Measurements from ENCODE around the gene COL5A2. TPM values are rescaled to one million over a fixed set of nuclear protein-coding genes. Genes with fewer than 3 reads are reported as not detected.

Gene COL5A2
- total RNA-seq, 6 donors from 2014 or later: 9.0 to 42.7 (median 26.8) TPM

DNA sequence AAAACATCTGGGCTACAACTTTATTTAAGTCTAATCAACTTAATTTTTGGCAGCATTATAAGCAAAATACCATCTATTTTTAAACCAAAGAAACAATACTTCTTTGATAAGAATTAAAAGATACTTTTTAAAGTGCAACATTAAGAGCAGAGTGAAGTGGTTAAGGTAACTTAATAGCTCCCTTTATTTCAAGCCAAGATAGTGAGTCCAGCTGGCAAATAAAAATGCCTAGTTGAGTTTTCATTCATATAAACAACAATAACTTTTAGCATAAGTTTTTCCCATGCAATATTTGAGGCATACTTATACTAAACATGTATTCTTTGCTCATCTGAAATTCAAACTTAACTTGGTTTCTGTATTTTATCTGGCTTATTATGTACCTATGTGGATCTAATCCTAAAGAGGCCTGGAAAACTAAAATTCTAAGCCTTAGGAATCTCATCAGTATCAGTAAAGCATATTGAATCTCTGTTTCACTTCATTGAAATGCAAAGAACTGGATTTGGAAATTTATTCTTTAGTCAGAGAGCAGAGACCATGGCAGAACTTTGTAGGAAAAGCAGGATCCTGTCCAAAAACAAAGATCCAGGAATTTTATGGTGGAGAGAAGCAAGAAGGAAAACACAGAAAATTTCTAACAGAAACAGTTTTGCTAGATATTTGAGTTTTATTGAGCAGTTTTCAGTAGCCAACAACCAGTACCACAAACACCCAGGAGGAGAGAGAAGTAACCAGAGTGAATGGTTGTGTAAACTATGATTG is 109.5 kb downstream of the COL5A2 start:
- no peaks in the 10 kb centered on the region for H3K4me1 ChIP-seq
- no peaks in the 10 kb centered on the region for H3K27me3 ChIP-seq
- H3K36me3 ChIP-seq: peaks cover 0 to 4% (median 0%) of the 10 kb centered on the region in 4 donors
- H3K9me3 ChIP-seq: no peaks in the 10 kb centered on the region
- H3K4me3 ChIP-seq: no peak overlapping the region
- ATAC-seq (ENCODE audit: low FRiP score in 2 of 2) (no peak), DNase-seq (no peak)
- no peak overlapping the region for H3K27ac ChIP-seq
- TF ChIP-seq EP300 (IDR thresholded peaks at IDR 0.05) (no peak), POLR2AphosphoS5 (IDR thresholded peaks at IDR 0.05) (no peak), POLR2A (IDR thresholded peaks at IDR 0.05) (no peak)
- TF ChIP-seq, protein P1, sequence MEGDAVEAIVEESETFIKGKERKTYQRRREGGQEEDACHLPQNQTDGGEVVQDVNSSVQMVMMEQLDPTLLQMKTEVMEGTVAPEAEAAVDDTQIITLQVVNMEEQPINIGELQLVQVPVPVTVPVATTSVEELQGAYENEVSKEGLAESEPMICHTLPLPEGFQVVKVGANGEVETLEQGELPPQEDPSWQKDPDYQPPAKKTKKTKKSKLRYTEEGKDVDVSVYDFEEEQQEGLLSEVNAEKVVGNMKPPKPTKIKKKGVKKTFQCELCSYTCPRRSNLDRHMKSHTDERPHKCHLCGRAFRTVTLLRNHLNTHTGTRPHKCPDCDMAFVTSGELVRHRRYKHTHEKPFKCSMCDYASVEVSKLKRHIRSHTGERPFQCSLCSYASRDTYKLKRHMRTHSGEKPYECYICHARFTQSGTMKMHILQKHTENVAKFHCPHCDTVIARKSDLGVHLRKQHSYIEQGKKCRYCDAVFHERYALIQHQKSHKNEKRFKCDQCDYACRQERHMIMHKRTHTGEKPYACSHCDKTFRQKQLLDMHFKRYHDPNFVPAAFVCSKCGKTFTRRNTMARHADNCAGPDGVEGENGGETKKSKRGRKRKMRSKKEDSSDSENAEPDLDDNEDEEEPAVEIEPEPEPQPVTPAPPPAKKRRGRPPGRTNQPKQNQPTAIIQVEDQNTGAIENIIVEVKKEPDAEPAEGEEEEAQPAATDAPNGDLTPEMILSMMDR (IDR thresholded peaks at IDR 0.05): no peak

DNA sequence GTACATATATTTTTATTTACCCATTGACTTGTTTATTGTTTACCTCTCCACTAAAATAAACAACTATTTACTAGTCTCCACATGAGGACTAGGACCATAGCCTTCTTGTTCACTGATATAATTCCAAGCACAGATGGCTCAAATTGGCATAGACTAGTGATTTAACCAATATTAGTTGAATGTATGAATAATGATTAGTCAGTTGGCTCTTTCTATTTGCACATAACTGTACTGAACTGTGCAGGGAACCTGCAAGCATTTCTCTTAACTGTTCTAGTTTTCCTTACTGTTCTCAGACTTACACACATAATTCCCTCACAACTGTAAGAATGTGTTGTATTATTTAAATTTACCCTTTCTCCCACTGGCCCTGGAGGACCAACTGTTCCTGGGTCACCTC is 113.5 kb downstream of the COL5A2 start:
- H3K36me3 ChIP-seq: peaks cover 0 to 4% (median 0%) of the 10 kb centered on the region in 4 donors
- no peak overlapping the region for H3K4me3 ChIP-seq
- no peaks in the 10 kb centered on the region for H3K9me3 ChIP-seq
- no peak overlapping the region for H3K27ac ChIP-seq
- no peaks in the 10 kb centered on the region for H3K4me1 ChIP-seq
- DNase-seq (no peak), ATAC-seq (ENCODE audit: low FRiP score in 2 of 2) (no peak)
- no peaks in the 10 kb centered on the region for H3K27me3 ChIP-seq
- TF ChIP-seq, protein P1 (IDR thresholded peaks at IDR 0.05): no peak
- TF ChIP-seq EP300 (IDR thresholded peaks at IDR 0.05): no peak
- TF ChIP-seq POLR2AphosphoS5 (IDR thresholded peaks at IDR 0.05): no peak
- no peak for TF ChIP-seq POLR2A (IDR thresholded peaks at IDR 0.05)

DNA sequence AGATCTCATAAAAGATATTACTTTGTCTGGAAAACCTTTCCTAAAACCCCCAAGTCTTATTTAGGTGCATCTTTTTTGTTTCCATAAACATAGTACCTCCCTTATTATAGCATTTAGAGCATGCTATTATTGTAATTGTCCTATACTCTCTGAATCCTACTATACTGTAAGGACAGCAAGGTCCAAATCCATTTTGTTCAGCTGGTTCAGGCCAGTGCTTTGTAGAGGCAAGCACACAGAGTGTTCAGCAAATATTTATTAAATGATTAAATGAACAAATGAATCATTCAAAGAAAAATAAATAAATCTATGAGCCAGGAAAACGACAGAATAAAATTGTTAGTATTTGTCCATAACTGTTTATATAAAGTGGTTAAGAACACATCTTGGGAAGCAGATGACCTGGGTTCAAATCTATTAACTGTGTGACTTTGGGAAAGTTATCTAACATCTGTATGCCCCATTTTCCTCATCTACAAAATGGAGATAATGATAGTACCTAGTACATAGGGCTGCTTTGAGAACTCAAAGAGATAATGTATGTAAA is 119.4 kb downstream of the COL5A2 start:
- no peak for DNase-seq
- no peaks in the 10 kb centered on the region for H3K4me1 ChIP-seq
- TF ChIP-seq POLR2AphosphoS5 (IDR thresholded peaks at IDR 0.05): no peak
- TF ChIP-seq, protein P1 (IDR thresholded peaks at IDR 0.05): no peak
- no peak for TF ChIP-seq EP300 (IDR thresholded peaks at IDR 0.05)
- no peak for TF ChIP-seq POLR2A (IDR thresholded peaks at IDR 0.05)
- no peak for ATAC-seq (ENCODE audit: low FRiP score in 2 of 2)
- H3K9me3 ChIP-seq: no peaks in the 10 kb centered on the region
- H3K27me3 ChIP-seq: no peaks in the 10 kb centered on the region
- no peaks in the 10 kb centered on the region for H3K36me3 ChIP-seq
- 24 to 31% methylated on average over 1 of the region's 1 CpG for WGBS, 2 donors
- H3K4me3 ChIP-seq: no peak overlapping the region
- H3K27ac ChIP-seq: no peak overlapping the region

DNA sequence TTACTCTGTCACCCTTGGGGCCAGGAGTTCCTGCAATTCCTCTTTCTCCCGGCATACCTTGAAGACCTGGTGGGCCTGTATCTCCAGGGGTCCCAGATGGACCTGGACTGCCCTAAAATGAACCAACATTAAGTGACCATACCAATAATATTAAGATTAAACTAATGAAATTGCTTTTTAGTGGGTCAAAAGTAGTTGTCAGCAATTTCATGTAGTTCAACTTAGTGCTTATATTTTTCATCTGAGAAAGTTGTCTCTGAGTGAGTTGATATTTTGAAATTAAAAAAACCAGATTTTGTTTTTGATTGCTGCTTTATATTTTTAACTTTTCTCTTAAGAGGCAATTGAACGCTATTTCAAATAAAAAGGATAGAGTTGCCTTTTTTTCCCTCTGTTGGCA is 122.2 kb downstream of the COL5A2 start:
- H3K36me3 ChIP-seq: no peaks in the 10 kb centered on the region
- H3K27ac ChIP-seq: no peak overlapping the region
- no peaks in the 10 kb centered on the region for H3K9me3 ChIP-seq
- ATAC-seq (ENCODE audit: low FRiP score in 2 of 2) (no peak), DNase-seq (no peak)
- H3K4me3 ChIP-seq: no peak overlapping the region
- no peaks in the 10 kb centered on the region for H3K27me3 ChIP-seq
- no peak for TF ChIP-seq POLR2A (IDR thresholded peaks at IDR 0.05)
- TF ChIP-seq POLR2AphosphoS5 (IDR thresholded peaks at IDR 0.05): no peak
- TF ChIP-seq, protein P1 (IDR thresholded peaks at IDR 0.05): no peak
- TF ChIP-seq EP300 (IDR thresholded peaks at IDR 0.05): no peak
- no peaks in the 10 kb centered on the region for H3K4me1 ChIP-seq
- WGBS, 2 donors: 95 to 96% methylated on average over 2 of the region's 2 CpGs

All from upper lobe of left lung (tissue), 6 donors.